CD14-positive monocyte (primary cell): ENCODE results near the gene NOP16. TPM values are rescaled to one million over a fixed set of nuclear protein-coding genes. Genes with fewer than 3 reads are reported as not detected.
"Not testable (repeated sequence)": the region's sequence is repeated elsewhere in the genome, so short reads cannot be mapped to it uniquely, and the experiment has no call there.

Source experiments
- DNase-seq, 3 donors: peaks; one replicate each; pipeline ENCODE4 v3.0.0-alpha.2; 2011 to 2022
- H2AFZ ChIP-seq: 2 replicates; pipeline ENCODE4 v1.6.0; 2012; ENCODE audit warnings: mild to moderate bottlenecking, low read depth, low read length, inconsistent platforms; ENCODE audit not compliant: insufficient read depth, poor library complexity, severe bottlenecking
- H3K27ac ChIP-seq, 2 donors: 1 replicate in 1 of 2; 2 replicates in 1 of 2; pipeline ENCODE4 v1.5.1; 2012 to 2013; ENCODE audit warnings: low read length in 2 of 2, control low read depth in 1 of 2, inconsistent platforms in 1 of 2, low read depth in 1 of 2, mild to moderate bottlenecking in 1 of 2
- H3K27me3 ChIP-seq, 2 donors: one replicate each; pipeline versions ENCODE4 v1.6.0 to v1.6.1; 2011 to 2013; ENCODE audit warnings: low read length in 2 of 2; ENCODE audit not compliant: control insufficient read depth in 2 of 2, insufficient read depth in 2 of 2
- H3K36me3 ChIP-seq, 2 donors: replicated peaks in 1 of 2; 1 replicate in 1 of 2; 2 replicates in 1 of 2; pipeline versions ENCODE4 v1.5.1 to v1.6.1; 2012 to 2013; ENCODE audit warnings: low read length in 2 of 2, control low read depth in 1 of 2, inconsistent platforms in 1 of 2, mild to moderate bottlenecking in 1 of 2; ENCODE audit not compliant: insufficient read depth in 2 of 2, control insufficient read depth in 1 of 2
- H3K4me1 ChIP-seq, 2 donors: 1 replicate in 1 of 2; 2 replicates in 1 of 2; pipeline versions ENCODE4 v1.5.1 to v1.6.1; 2012 to 2013; ENCODE audit warnings: low read length in 2 of 2, control low read depth in 1 of 2, inconsistent platforms in 1 of 2, mild to moderate bottlenecking in 1 of 2, moderate library complexity in 1 of 2; ENCODE audit not compliant: insufficient read depth in 2 of 2, control insufficient read depth in 1 of 2
- H3K4me2 ChIP-seq: replicated peaks from 2 replicates; pipeline ENCODE3; 2012; ENCODE audit warnings: low read length, moderate library complexity, mild to moderate bottlenecking; ENCODE audit not compliant: poor library complexity, severe bottlenecking; ENCODE audit errors: extremely low read depth
- H3K4me3 ChIP-seq, 3 experiments: fragments of 200-600 bp in 1 of 3; sonication (generic) in 1 of 3; replicated peaks in 1 of 3; 1 replicate in 2 of 3; 2 replicates in 1 of 3; pipeline ENCODE4 v1.5.1; 2011 to 2013; ENCODE audit warnings: low read length in 3 of 3, mild to moderate bottlenecking in 3 of 3, control low read depth in 2 of 3, low read depth in 2 of 3, inconsistent platforms in 1 of 3, moderate library complexity in 1 of 3
- H3K79me2 ChIP-seq: 2 replicates; pipeline ENCODE4 v1.6.0; 2012; ENCODE audit warnings: mild to moderate bottlenecking, control low read depth, inconsistent platforms, low read length, moderate library complexity; ENCODE audit not compliant: insufficient read depth
- H3K9ac ChIP-seq: 2 replicates; pipeline ENCODE4 v1.6.0; 2017; ENCODE audit warnings: low read length, mild to moderate bottlenecking; ENCODE audit not compliant: insufficient read depth, poor library complexity, severe bottlenecking
- H3K9me3 ChIP-seq, 2 donors: replicated peaks in 1 of 2; 1 replicate in 1 of 2; 2 replicates in 1 of 2; pipeline versions ENCODE4 v1.5.1 to v1.6.1; 2012 to 2013; ENCODE audit warnings: low read length in 2 of 2, control low read depth in 1 of 2; ENCODE audit not compliant: control insufficient read depth in 1 of 2, insufficient read depth in 1 of 2
- H4K20me1 ChIP-seq: 2 replicates; pipeline ENCODE4 v1.6.0; 2012; ENCODE audit warnings: mild to moderate bottlenecking, low read length, control low read depth, moderate library complexity; ENCODE audit not compliant: insufficient read depth
- H3K27ac Mint-ChIP-seq, 7 donors: one replicate each; pipeline ENCODE4 v1.8.0; 2020; ENCODE audit warnings: mild to moderate bottlenecking in 7 of 7, mixed read lengths in 7 of 7, moderate library complexity in 6 of 7, inconsistent platforms in 2 of 7
- H3K27me3 Mint-ChIP-seq, 3 donors: one replicate each; pipeline ENCODE4 v1.8.0; 2021 to 2022; ENCODE audit warnings: low read depth in 3 of 3, mild to moderate bottlenecking in 3 of 3, mixed read lengths in 3 of 3, moderate library complexity in 3 of 3, inconsistent platforms in 1 of 3
- H3K36me3 Mint-ChIP-seq, 2 donors: one replicate each; pipeline ENCODE4 v1.8.0; 2020; ENCODE audit warnings: mixed read lengths in 2 of 2, inconsistent platforms in 1 of 2, mild to moderate bottlenecking in 1 of 2
- H3K4me1 Mint-ChIP-seq: one replicate; pipeline ENCODE4 v1.8.0; 2020; ENCODE audit warnings: mild to moderate bottlenecking, mixed read lengths
- H3K4me3 Mint-ChIP-seq, 2 donors: one replicate each; pipeline ENCODE4 v1.8.0; 2020; ENCODE audit warnings: mild to moderate bottlenecking in 2 of 2, mixed read lengths in 2 of 2, moderate library complexity in 1 of 2
- H3K9me3 Mint-ChIP-seq, 7 donors: one replicate each; pipeline ENCODE4 v1.8.0; 2020 to 2022; ENCODE audit warnings: mixed read lengths in 7 of 7, mild to moderate bottlenecking in 6 of 7, moderate library complexity in 6 of 7, inconsistent platforms in 2 of 7
- WGBS: methylation state at CpG from one replicate; pipeline ENCODE4 v1.1.5; 2013; ENCODE audit warnings: missing lambda C conversion rate; ENCODE audit not compliant: insufficient coverage; 5-methylcytosine and 5-hydroxymethylcytosine counted together
- intact Hi-C, 2 donors: fragments of 100-400 bp; cut with micrococcal nuclease; formaldehyde crosslinking; loops; one replicate each; pipeline versions ENCODE4 v1.15.0 to v1.15.1; 2023
- polyA plus RNA-seq, 3 donors: library from polyadenylated mRNA; depleted of rRNA in 1 of 3; unstranded in 2 of 3; stranded (reverse) in 1 of 3; fragments of 300-500 nt in 2 of 3; fragments of >200 nt in 1 of 3; fragmentation: Illumina TruSeq in 2 of 3; gene quantifications; 1 replicate in 2 of 3; 2 replicates in 1 of 3; pipeline ENCODE4 v1.2.3, GENCODE V29; 2012 to 2021
- TF ChIP-seq, protein P1 (sequence below): fragments of 200-600 bp; IDR thresholded peaks from one replicate; pipeline ENCODE4 v1.8.0; 2022; ENCODE audit warnings: antibody characterized with exemption, mild to moderate bottlenecking

Gene NOP16
- polyA plus RNA-seq, 3 donors = 17.2 to 23.4 (median 17.6) TPM

DNA sequence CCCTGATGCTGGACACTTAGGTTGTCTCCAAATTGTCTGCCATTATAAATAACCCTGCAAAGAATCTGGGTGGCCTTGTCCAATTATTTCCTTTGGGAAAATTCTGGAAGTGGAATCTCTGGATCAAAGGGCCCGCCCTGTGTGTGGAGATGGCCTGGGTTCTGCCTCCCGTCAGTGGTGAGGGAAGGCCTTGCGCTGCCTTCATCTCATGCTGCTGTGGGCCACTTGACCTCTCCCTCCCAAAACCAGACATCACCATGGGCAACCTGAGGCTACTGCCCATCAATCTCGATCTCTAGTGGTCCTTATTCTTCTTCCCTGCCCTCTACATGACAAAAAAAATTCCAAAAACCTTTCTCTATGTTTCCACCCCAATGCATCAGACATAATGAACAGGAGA lies 21.4 kb upstream of the NOP16 start:
- intact Hi-C loops = loop anchor here (10.0 kb wide), 2 partner anchors 125 to 1725 kb away; partner anchors contain the start of genes RMND5B (in 1 of the 2) and RNF44 (in 1 of the 2)
- peaks cover 0 to 4% of the 10 kb centered on the region in 2 donors for H3K4me1 ChIP-seq
- no peak overlapping the region for H3K27ac Mint-ChIP-seq
- H3K4me3 Mint-ChIP-seq = no peak overlapping the region
- no peak for DNase-seq
- peaks cover 39 to 63% of the 10 kb centered on the region in 2 donors for H3K36me3 ChIP-seq
- H3K4me2 ChIP-seq = no peak overlapping the region
- TF ChIP-seq, protein P1, sequence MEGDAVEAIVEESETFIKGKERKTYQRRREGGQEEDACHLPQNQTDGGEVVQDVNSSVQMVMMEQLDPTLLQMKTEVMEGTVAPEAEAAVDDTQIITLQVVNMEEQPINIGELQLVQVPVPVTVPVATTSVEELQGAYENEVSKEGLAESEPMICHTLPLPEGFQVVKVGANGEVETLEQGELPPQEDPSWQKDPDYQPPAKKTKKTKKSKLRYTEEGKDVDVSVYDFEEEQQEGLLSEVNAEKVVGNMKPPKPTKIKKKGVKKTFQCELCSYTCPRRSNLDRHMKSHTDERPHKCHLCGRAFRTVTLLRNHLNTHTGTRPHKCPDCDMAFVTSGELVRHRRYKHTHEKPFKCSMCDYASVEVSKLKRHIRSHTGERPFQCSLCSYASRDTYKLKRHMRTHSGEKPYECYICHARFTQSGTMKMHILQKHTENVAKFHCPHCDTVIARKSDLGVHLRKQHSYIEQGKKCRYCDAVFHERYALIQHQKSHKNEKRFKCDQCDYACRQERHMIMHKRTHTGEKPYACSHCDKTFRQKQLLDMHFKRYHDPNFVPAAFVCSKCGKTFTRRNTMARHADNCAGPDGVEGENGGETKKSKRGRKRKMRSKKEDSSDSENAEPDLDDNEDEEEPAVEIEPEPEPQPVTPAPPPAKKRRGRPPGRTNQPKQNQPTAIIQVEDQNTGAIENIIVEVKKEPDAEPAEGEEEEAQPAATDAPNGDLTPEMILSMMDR = no peak
- peaks cover 24% of the 10 kb centered on the region for H4K20me1 ChIP-seq
- peaks cover 60 to 73% of the 10 kb centered on the region in 2 donors for H3K36me3 Mint-ChIP-seq
- peaks cover 32% of the 10 kb centered on the region for H3K4me1 Mint-ChIP-seq
- H3K27ac ChIP-seq = no peak overlapping the region
- no peaks in the 10 kb centered on the region for H3K27me3 ChIP-seq
- no peaks in the 10 kb centered on the region for H3K27me3 Mint-ChIP-seq
- H2AFZ ChIP-seq = no peak overlapping the region
- peaks cover 0 to 2% (median 0%) of the 10 kb centered on the region in 7 donors for H3K9me3 Mint-ChIP-seq
- no peak overlapping the region for H3K4me3 ChIP-seq
- 100% methylated on average over 2 of the region's 4 CpGs for WGBS
- no peak overlapping the region for H3K9ac ChIP-seq
- peaks cover 23% of the 10 kb centered on the region for H3K79me2 ChIP-seq
- H3K9me3 ChIP-seq = no peaks in the 10 kb centered on the region

DNA sequence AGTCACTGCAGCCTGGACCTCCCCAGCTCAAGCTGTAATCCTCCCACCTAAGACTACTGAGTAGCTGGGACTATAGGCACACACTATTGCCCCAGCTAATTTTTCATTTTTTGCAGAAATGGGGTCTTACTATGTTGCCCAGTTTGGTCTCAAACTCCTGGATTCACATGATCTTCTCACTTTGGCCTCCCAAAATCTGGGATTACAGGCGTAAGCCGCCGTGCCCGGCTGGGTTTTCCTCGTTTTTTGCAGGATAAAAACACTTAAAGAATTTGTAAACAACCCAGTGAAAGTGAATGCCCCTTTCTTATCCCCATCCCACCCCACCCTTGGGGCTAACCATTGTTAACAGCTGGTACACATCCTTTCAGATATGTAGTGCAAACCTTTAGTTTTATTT lies 20.2 kb upstream of the NOP16 start:
- 100% methylated on average over 3 of the region's 5 CpGs for WGBS
- Mint-ChIP-seq H3K36me3 (peaks cover 64 to 78% of the 10 kb centered on the region in 2 donors), H3K27ac (no peak overlapping the region), H3K9me3 (peaks cover 0 to 2% (median 0%) of the 10 kb centered on the region in 7 donors), H3K27me3 (no peaks in the 10 kb centered on the region), H3K4me3 (no peak overlapping the region), H3K4me1 (peaks cover 21% of the 10 kb centered on the region)
- H3K36me3 ChIP-seq = peaks cover 44 to 71% of the 10 kb centered on the region in 2 donors
- no peaks in the 10 kb centered on the region for H3K27me3 ChIP-seq
- H4K20me1 ChIP-seq = peaks cover 19% of the 10 kb centered on the region
- intact Hi-C loops = no loop called here
- H3K4me1 ChIP-seq = no peaks in the 10 kb centered on the region
- DNase-seq = no peak
- no peak overlapping the region for H3K4me3 ChIP-seq
- no peak overlapping the region for H3K4me2 ChIP-seq
- no peaks in the 10 kb centered on the region for H3K9me3 ChIP-seq
- no peak overlapping the region for H3K27ac ChIP-seq
- peaks cover 13% of the 10 kb centered on the region for H3K79me2 ChIP-seq
- no peak overlapping the region for H2AFZ ChIP-seq
- TF ChIP-seq, protein P1 = no peak
- H3K9ac ChIP-seq = no peak overlapping the region

DNA sequence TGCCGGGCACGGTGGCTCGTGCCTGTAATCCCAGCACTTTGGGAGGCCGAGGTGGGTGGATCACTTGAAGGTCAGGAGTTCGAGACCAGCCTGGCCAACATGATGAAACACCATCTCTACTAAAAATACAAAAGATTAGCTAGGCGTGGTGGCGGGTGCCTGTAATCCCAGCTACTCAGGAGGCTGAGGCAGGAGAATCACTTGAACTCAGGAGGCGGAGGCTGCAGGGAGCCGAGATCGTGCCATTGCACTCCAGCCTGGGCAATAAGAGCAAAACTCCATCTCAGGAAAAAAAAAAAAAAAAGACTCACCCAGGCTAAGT lies 19.8 kb upstream of the NOP16 start:
- H3K4me1 ChIP-seq, intact Hi-C loops, DNase-seq, H3K27ac ChIP-seq, H3K27me3 ChIP-seq, H3K4me2 ChIP-seq, H3K27me3 Mint-ChIP-seq, H3K9me3 Mint-ChIP-seq, H3K9me3 ChIP-seq, H3K79me2 ChIP-seq, H2AFZ ChIP-seq, H3K4me3 ChIP-seq, H3K9ac ChIP-seq, H3K4me3 Mint-ChIP-seq: not testable (repeated sequence)
- no CpG with 5 or more reads among the region's 10 CpGs for WGBS
- Mint-ChIP-seq H3K36me3 (peaks cover 64 to 81% of the 10 kb centered on the region in 2 donors), H3K4me1 (peaks cover 19% of the 10 kb centered on the region), H3K27ac (peak overlapping the region in 1 of 7 donors; percentile 4)
- peaks cover 44 to 71% of the 10 kb centered on the region in 2 donors for H3K36me3 ChIP-seq
- H4K20me1 ChIP-seq = peaks cover 18% of the 10 kb centered on the region
